Measurements from ENCODE around the gene HSPA4L. TPM values are rescaled to one million over a fixed set of nuclear protein-coding genes. Genes with fewer than 3 reads are reported as not detected.
A peak's percentile ranks its signal among the peaks of the same experiment; 100 is the strongest.

HSPA4L gene
- total RNA-seq, 1 donor from 2014 or later, result 35.5 TPM

DNA sequence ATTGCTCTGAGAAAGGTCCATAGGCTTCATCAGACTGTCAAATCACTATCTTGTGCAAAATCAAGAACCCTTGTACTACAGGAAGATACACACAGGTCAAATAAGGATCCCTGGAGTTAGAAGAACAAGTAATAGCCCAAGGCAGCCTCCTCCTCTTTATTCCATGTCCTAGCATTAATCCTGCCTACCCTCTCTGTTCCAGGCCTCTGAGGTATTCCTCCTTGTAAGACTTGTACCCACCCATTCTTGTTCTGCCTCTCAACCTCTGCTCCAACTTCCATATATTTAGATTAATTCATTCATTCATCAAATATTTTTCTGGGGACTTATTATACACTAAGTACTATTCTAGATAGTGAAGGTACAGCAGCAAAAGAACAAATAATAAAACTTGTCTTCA lies 88.2 kb downstream of the HSPA4L start:
- ATAC-seq, result no peak

DNA sequence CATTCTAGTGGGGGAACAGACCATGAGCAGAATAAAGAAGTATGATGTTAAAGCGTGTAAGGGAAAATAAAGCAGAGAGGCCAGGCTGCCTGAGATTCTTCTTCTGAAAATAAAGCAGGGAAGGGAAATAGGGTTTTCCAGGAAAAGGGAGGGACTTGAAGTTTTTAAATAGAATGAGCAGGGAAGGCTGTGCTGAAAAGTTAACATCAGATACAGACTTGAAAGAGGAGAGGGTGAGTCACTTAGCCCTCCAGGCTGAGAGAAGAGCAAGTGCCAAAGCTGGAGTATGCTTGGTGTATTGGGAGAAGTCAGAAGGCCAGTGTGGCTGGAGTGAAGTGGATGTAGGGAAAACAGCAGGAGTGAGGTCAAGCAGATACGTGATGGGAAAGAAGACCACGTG lies 88.6 kb downstream of the HSPA4L start:
- ATAC-seq, result peak; percentile 77

DNA sequence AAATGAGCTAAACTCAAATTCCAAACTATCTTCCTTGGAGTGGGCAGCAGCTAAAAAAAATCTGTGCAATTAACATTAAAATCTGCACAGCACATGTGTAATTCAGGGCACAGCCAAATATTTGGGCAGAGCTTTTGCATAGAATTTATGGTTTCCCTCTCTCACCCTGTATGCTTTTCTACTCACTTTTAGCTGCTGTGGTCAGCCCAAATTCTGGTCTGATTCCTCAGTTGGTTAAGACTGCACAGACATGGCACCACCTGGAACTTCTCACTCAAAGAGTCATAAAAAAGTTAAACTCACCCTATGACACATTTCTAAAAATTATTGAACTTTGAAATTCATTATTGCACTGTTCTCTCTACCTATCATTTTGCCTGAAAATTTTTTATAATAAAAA lies 93.7 kb downstream of the HSPA4L start:
- ATAC-seq, result no peak

DNA sequence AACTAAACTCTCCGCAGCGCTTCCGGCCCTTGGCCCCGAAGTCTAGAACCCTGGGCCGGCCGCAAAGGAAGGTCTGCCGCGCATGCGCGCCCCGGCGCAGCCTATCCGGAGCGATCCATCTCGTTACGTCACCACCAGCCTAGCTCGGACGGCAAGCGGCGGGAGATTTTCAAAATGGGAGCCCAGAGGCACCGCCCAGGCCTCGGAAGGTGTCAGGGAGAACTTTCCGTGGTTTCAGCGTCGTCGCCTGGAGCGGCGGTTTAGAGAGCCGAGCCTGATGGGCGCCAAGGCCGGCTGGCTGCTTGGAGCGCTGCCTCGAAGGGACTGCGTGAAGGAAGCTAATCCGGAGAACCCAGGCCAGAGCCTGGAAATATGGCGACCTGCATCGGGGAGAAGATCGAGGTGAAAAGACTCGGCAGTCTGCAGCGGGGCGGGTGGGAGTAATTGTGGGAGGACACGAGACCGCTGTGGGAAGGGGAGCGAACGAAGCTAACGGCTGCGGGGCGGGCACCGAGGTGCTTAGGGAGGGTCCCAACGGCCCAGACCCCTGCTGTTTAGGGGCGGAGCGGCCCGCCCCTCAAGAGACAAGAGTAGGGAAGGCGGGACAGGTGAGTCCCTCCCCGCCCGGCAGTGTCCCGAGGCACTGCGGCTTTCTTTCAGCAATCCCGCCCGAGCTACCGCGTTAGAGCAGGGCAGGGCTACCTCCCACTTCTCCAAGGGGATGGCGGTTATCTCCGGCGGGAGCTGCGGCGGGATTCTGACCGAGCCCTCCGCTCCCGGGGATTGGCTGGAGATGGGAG lies 98.8 kb downstream of the HSPA4L start, which contains the start of gene PLK4:
PLK4 (plus strand) TSS at position 131 of the 800 bp plus-strand sequence; CDS start at position 373, 242 bp downstream.
- ATAC-seq, result peak; percentile 97

DNA sequence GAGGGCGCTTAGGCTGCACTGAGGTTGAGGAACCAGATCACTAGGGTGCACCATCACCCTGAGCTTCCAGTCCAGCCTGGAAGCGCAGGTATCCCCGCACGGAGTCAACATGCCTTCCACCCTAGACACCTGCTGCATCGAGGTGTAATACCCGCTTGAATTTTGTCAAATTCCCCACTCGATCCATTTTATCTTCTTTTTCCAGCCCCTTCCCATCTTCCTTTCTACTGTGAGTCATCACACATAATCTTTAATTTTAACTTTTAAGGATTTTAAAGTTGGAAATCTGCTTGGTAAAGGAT lies 99.4 kb downstream of the HSPA4L start:
- ATAC-seq, result no peak

DNA sequence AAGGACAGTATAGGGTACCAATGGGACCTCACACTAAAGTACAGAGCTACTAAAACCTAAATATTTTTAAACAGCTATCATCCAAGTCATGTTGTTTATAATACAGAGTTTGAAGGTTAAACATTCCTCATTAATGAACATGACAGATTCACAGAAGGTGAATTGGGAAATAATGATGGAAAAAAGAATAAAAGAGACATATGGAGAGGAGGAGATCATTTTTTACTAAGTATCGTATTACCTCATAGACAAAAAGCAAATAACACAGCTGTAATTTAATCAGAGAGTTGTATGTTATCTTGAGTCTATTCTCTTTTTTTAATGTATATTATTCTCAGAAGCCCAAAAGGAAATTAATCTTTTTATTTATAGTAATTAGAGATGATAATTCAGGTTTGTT lies 106.4 kb downstream of the HSPA4L start:
- ATAC-seq, result no peak

DNA sequence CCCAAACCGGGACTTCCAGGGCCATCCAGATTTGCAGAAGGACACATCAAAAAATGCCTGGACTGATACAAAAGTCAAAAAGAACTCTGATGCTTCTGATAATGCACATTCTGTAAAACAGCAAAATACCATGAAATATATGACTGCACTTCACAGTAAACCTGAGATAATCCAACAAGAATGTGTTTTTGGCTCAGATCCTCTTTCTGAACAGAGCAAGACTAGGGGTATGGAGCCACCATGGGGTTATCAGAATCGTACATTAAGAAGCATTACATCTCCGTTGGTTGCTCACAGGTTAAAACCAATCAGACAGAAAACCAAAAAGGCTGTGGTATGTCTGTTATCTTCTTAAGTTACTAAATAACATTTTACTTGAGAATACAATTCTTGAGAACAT lies 107.8 kb downstream of the HSPA4L start:
- no peak for ATAC-seq

Other genes starting within 250 kb of the HSPA4L start
- 7.9 TPM for gene INTU, start 149.4 kb upstream of the HSPA4L start, total RNA-seq
- not detected for gene SLC25A31, start 51.9 kb upstream of the HSPA4L start, total RNA-seq
- gene PLK4, start 98.6 kb downstream of the HSPA4L start, total RNA-seq, result 10.5 TPM
- 18.8 TPM for gene MFSD8, start 182.9 kb downstream of the HSPA4L start, total RNA-seq
- 7.1 TPM for gene ABHD18, start 183.1 kb downstream of the HSPA4L start, total RNA-seq

Data from esophagus mucosa (tissue), 1 donor.